Kidney epithelial cell (primary cell): ENCODE data around the gene DUSP22. TPM values are rescaled to one million over a fixed set of nuclear protein-coding genes. Genes with fewer than 3 reads are reported as not detected.

ENCODE experiments used
- DNase-seq: peaks from one replicate; pipeline ENCODE4 v3.0.0-alpha.2; 2010; ENCODE audit warnings: low read depth
- H3K27me3 ChIP-seq: 2 replicates; pipeline ENCODE4 v1.6.0; 2011; ENCODE audit warnings: low read length; ENCODE audit not compliant: control insufficient read depth, insufficient read depth
- H3K36me3 ChIP-seq: 2 replicates; pipeline ENCODE4 v1.5.1; 2011; ENCODE audit warnings: low read length; ENCODE audit not compliant: control insufficient read depth, insufficient read depth
- H3K4me3 ChIP-seq: 2 replicates; pipeline ENCODE4 v1.5.1; 2011; ENCODE audit warnings: low read depth, mild to moderate bottlenecking, control low read depth, low read length
- CTCF ChIP-seq: IDR thresholded peaks from 2 replicates; pipeline ENCODE4 v1.5.1; 2011; ENCODE audit warnings: mild to moderate bottlenecking, moderate library complexity, low read length, control low read depth, inconsistent platforms; ENCODE audit not compliant: insufficient read depth, poor library complexity, severe bottlenecking
- total RNA-seq: library from RNA; depleted of rRNA; stranded (reverse); fragments of >200 nt; gene quantifications from 2 replicates; pipeline ENCODE4 v1.2.3, GENCODE V29; 2015

The DUSP22 gene
- total RNA-seq, 1 donor from 2014 or later = 35.9 TPM

- Histone ChIP-seq H3K4me3 (no peak overlapping the region), H3K36me3 (no peaks in the 10 kb centered on the region), H3K27me3 (no peaks in the 10 kb centered on the region)
- DNase-seq = no peak
- TF ChIP-seq CTCF = no peak
These were observed 23.8 kb upstream of the DUSP22 start for GRCh38 chr6:268394-268935.

- Histone ChIP-seq H3K4me3 (no peak overlapping the region), H3K27me3 (no peaks in the 10 kb centered on the region), H3K36me3 (no peaks in the 10 kb centered on the region)
- TF ChIP-seq CTCF = no peak
- no peak for DNase-seq
These were observed 18.7 kb upstream of the DUSP22 start for GRCh38 chr6:273551-274058.

- no peaks in the 10 kb centered on the region for H3K36me3 ChIP-seq
- no peak for DNase-seq
- TF ChIP-seq CTCF = no peak
These were observed 14.5 kb upstream of the DUSP22 start for GRCh38 chr6:277746-278145.

GRCh38 chr6:278494-278893 lies 13.8 kb upstream of the DUSP22 start:
- no peaks in the 10 kb centered on the region for H3K36me3 ChIP-seq
- DNase-seq = no peak
- H3K27me3 ChIP-seq = no peaks in the 10 kb centered on the region
- H3K4me3 ChIP-seq = no peak overlapping the region
- no peak for TF ChIP-seq CTCF

More at GRCh38 chr6:277746-278145, 14.5 kb upstream of the DUSP22 start:
- no peak overlapping the region for H3K4me3 ChIP-seq
- no peaks in the 10 kb centered on the region for H3K27me3 ChIP-seq

GRCh38 chr6:279341-280029 lies 12.8 kb upstream of the DUSP22 start:
- Histone ChIP-seq H3K36me3 (no peaks in the 10 kb centered on the region), H3K27me3 (no peaks in the 10 kb centered on the region), H3K4me3 (no peak overlapping the region)
- no peak for DNase-seq
- no peak for TF ChIP-seq CTCF
